ENCODE data around the gene ITGB1BP1. TPM values are rescaled to one million over a fixed set of nuclear protein-coding genes. Genes with fewer than 3 reads are reported as not detected.

The ITGB1BP1 gene
- total RNA-seq, 1 experiment from 2014 or later: 93.1 TPM

- H3K4me1 Mint-ChIP-seq (ENCODE audit: low read depth, unreplicated experiment): no peaks in the 10 kb centered on the region
- peaks cover 30% of the 10 kb centered on the region for H3K36me3 Mint-ChIP-seq (ENCODE audit: insufficient read depth, unreplicated experiment)
- no peaks in the 10 kb centered on the region for H3K9me3 Mint-ChIP-seq (ENCODE audit: low read depth, unreplicated experiment)
- TF ChIP-seq CTCF (IDR thresholded peaks at IDR 0.05; ENCODE audit: unreplicated experiment): no peak
- CTCF ChIA-PET: no interaction called here
- no peak overlapping the region for H3K4me3 Mint-ChIP-seq (ENCODE audit: low read depth, unreplicated experiment)
- DNase-seq: no peak
- H3K27ac Mint-ChIP-seq (ENCODE audit: unreplicated experiment): no peak overlapping the region
- H3K27me3 Mint-ChIP-seq (ENCODE audit: unreplicated experiment): no peaks in the 10 kb centered on the region
- intact Hi-C loops (cut with micrococcal nuclease; ENCODE audit: unreplicated experiment): no loop called here
- BruUV-seq (replicated peaks): no TSS peak
Measured at GRCh38 chr2:9466147-9466683, 42.9 kb upstream of the ITGB1BP1 start.

- Mint-ChIP-seq H3K4me1 (ENCODE audit: low read depth, unreplicated experiment) (no peaks in the 10 kb centered on the region), H3K36me3 (ENCODE audit: insufficient read depth, unreplicated experiment) (peaks cover 30% of the 10 kb centered on the region), H3K4me3 (ENCODE audit: low read depth, unreplicated experiment) (no peak overlapping the region), H3K27me3 (ENCODE audit: unreplicated experiment) (no peaks in the 10 kb centered on the region), H3K27ac (ENCODE audit: unreplicated experiment) (no peak overlapping the region), H3K9me3 (ENCODE audit: low read depth, unreplicated experiment) (no peaks in the 10 kb centered on the region)
- DNase-seq: no peak
- no TSS peak for BruUV-seq (replicated peaks)
- TF ChIP-seq CTCF (IDR thresholded peaks at IDR 0.05; ENCODE audit: unreplicated experiment): no peak
- intact Hi-C loops (cut with micrococcal nuclease; ENCODE audit: unreplicated experiment): no loop called here
- CTCF ChIA-PET: no interaction called here
Measured at GRCh38 chr2:9465170-9465569, 41.8 kb upstream of the ITGB1BP1 start.

- no TSS peak for BruUV-seq (replicated peaks)
- DNase-seq: no peak
- Mint-ChIP-seq H3K36me3 (ENCODE audit: insufficient read depth, unreplicated experiment) (peaks cover 36% of the 10 kb centered on the region), H3K4me3 (ENCODE audit: low read depth, unreplicated experiment) (no peak overlapping the region), H3K4me1 (ENCODE audit: low read depth, unreplicated experiment) (no peaks in the 10 kb centered on the region), H3K9me3 (ENCODE audit: low read depth, unreplicated experiment) (no peaks in the 10 kb centered on the region), H3K27ac (ENCODE audit: unreplicated experiment) (no peak overlapping the region), H3K27me3 (ENCODE audit: unreplicated experiment) (no peaks in the 10 kb centered on the region)
- no peak for TF ChIP-seq CTCF (IDR thresholded peaks at IDR 0.05; ENCODE audit: unreplicated experiment)
- intact Hi-C loops (cut with micrococcal nuclease; ENCODE audit: unreplicated experiment): no loop called here
- CTCF ChIA-PET: no interaction called here
Measured at GRCh38 chr2:9463698-9464034, 40.3 kb upstream of the ITGB1BP1 start.

GRCh38 chr2:9462886-9463697 is 39.8 kb upstream of the ITGB1BP1 start:
- BruUV-seq (replicated peaks): no TSS peak
- CTCF ChIA-PET: no interaction called here
- Mint-ChIP-seq H3K4me3 (ENCODE audit: low read depth, unreplicated experiment) (no peak overlapping the region), H3K4me1 (ENCODE audit: low read depth, unreplicated experiment) (no peaks in the 10 kb centered on the region), H3K27me3 (ENCODE audit: unreplicated experiment) (no peaks in the 10 kb centered on the region), H3K27ac (ENCODE audit: unreplicated experiment) (no peak overlapping the region), H3K9me3 (ENCODE audit: low read depth, unreplicated experiment) (no peaks in the 10 kb centered on the region), H3K36me3 (ENCODE audit: insufficient read depth, unreplicated experiment) (peaks cover 36% of the 10 kb centered on the region)
- no peak for TF ChIP-seq CTCF (IDR thresholded peaks at IDR 0.05; ENCODE audit: unreplicated experiment)
- no peak for DNase-seq
- intact Hi-C loops (cut with micrococcal nuclease; ENCODE audit: unreplicated experiment): no loop called here
